Measurements from ENCODE around the gene MAGI2.

MAGI2 gene

GRCh38 chr7:78900806-78901205, 552.7 kb downstream of the MAGI2 start:
- DNase-seq, result no peak

GRCh38 chr7:78895393-78895792, 558.1 kb downstream of the MAGI2 start:
- DNase-seq, result no peak

- no peak for DNase-seq
Measured at GRCh38 chr7:78879206-78879605, 574.3 kb downstream of the MAGI2 start.

GRCh38 chr7:78873117-78873516, 580.4 kb downstream of the MAGI2 start:
- DNase-seq, result no peak

- no peak for DNase-seq
Measured at GRCh38 chr7:78864339-78864738, 589.1 kb downstream of the MAGI2 start.

- no peak for DNase-seq
Measured at GRCh38 chr7:78863281-78863680, 590.2 kb downstream of the MAGI2 start.

GRCh38 chr7:78862411-78862900, 591.0 kb downstream of the MAGI2 start:
- DNase-seq, result no peak

GRCh38 chr7:78852951-78853350, 600.5 kb downstream of the MAGI2 start:
- no peak for DNase-seq

GRCh38 chr7:78850093-78850740, 603.2 kb downstream of the MAGI2 start:
- DNase-seq, result no peak

GRCh38 chr7:78845155-78845554, 608.3 kb downstream of the MAGI2 start:
- DNase-seq, result no peak

GRCh38 chr7:78842068-78842467, 611.4 kb downstream of the MAGI2 start:
- DNase-seq, result no peak

- no peak for DNase-seq
Measured at GRCh38 chr7:78835897-78836296, 617.6 kb downstream of the MAGI2 start.

- DNase-seq, result no peak
Measured at GRCh38 chr7:78828317-78828716, 625.1 kb downstream of the MAGI2 start.

- no peak for DNase-seq
Measured at GRCh38 chr7:78803501-78804127, 649.9 kb downstream of the MAGI2 start.

- no peak for DNase-seq
Measured at GRCh38 chr7:78794101-78794500, 659.4 kb downstream of the MAGI2 start.

- DNase-seq, result no peak
Measured at GRCh38 chr7:78792624-78793023, 660.8 kb downstream of the MAGI2 start.

- DNase-seq, result no peak
Measured at GRCh38 chr7:78792006-78792405, 661.5 kb downstream of the MAGI2 start.

- no peak for DNase-seq
Measured at GRCh38 chr7:78788464-78788863, 665.0 kb downstream of the MAGI2 start.

- no peak for DNase-seq
Measured at GRCh38 chr7:78787854-78788253, 665.6 kb downstream of the MAGI2 start.

- DNase-seq, result no peak
Measured at GRCh38 chr7:78786055-78786454, 667.4 kb downstream of the MAGI2 start.

GRCh38 chr7:78783179-78783962, 670.1 kb downstream of the MAGI2 start:
- DNase-seq, result no peak

- DNase-seq, result no peak
Measured at GRCh38 chr7:78780560-78780959, 672.9 kb downstream of the MAGI2 start.

- DNase-seq, result no peak
Measured at GRCh38 chr7:78779788-78780187, 673.7 kb downstream of the MAGI2 start.

GRCh38 chr7:78777829-78778228, 675.6 kb downstream of the MAGI2 start:
- no peak for DNase-seq
